HepG2 (cell line): ENCODE data around the gene PAEP. TPM values are rescaled to one million over a fixed set of nuclear protein-coding genes. Genes with fewer than 3 reads are reported as not detected.

Experiments
- ATAC-seq: fragments of 200-7000 bp; cut with Tn5 transposase; 3 replicates; pipeline ENCODE4 v1.9.1; 2020; ENCODE audit warnings: mild to moderate bottlenecking, moderate library complexity
- BruUV-seq: library from RNA; stranded (reverse); fragments of 400-500 nt; replicated peaks from 2 replicates; lab custom pipeline; 2021; lab: Mats Ljungman, UMichigan
- CTCF ChIA-PET: fragments of 300-600 bp; formaldehyde crosslinking; extraction: SDS; loops from one replicate; lab custom pipeline; 2021; ENCODE audit warnings: low total read pairs, inconsistent platforms, low intra/inter-chr PET ratio; lab: Yijun Ruan, JAX
- POLR2A ChIA-PET: fragments of 350-600 bp; sonication (Branson Sonifier 250); formaldehyde crosslinking; loops from one replicate; lab custom pipeline; 2020; ENCODE audit warnings: antibody characterized with exemption, inconsistent platforms; lab: Yijun Ruan, JAX
- DNase-seq: peaks from one replicate; pipeline ENCODE4 v3.0.0-alpha.2; 2015; ENCODE audit warnings: low spot score
- FAIRE-seq: peaks from 3 replicates; lab custom pipeline; 2011; peaks lifted over from hg19 to GRCh38; lab: Jason Lieb, UNC
- H2AFZ ChIP-seq: one replicate; pipeline ENCODE4 v1.6.1; 2011; ENCODE audit warnings: low read length, inconsistent platforms
- H3K27ac ChIP-seq: fragments of 300-600 bp; 3 replicates; pipeline ENCODE4 v1.8.0; 2011; ENCODE audit warnings: mixed run types, mild to moderate bottlenecking, mixed read lengths, low read length, inconsistent platforms; ENCODE audit not compliant: insufficient read depth; ENCODE audit errors: extremely low read length
- H3K27me3 ChIP-seq, 2 experiments: fragments of 200-600 bp in 1 of 2; 2 replicates in 1 of 2; 3 replicates in 1 of 2; pipeline versions ENCODE4 v1.6.0 to v1.8.0; 2011; ENCODE audit warnings: low read length in 2 of 2, mild to moderate bottlenecking in 2 of 2, moderate library complexity in 2 of 2, inconsistent platforms in 1 of 2; ENCODE audit not compliant: insufficient read depth in 2 of 2, control insufficient read depth in 1 of 2
- H3K36me3 ChIP-seq, 2 experiments: fragments of 200-600 bp in 1 of 2; replicated peaks in 1 of 2; 2 replicates in 1 of 2; 3 replicates in 1 of 2; pipeline versions ENCODE4 v1.5.1 to v1.8.0; 2011; ENCODE audit warnings: low read length in 2 of 2, inconsistent platforms in 1 of 2; ENCODE audit not compliant: insufficient read depth in 2 of 2, control insufficient read depth in 1 of 2
- H3K4me1 ChIP-seq: 2 replicates; pipeline ENCODE4 v1.5.1; 2012; ENCODE audit warnings: low read length, inconsistent platforms; ENCODE audit not compliant: insufficient read depth
- H3K4me2 ChIP-seq: 2 replicates; pipeline ENCODE4 v1.6.0; 2011; ENCODE audit warnings: low read depth, low read length, inconsistent platforms
- H3K4me3 ChIP-seq, 3 experiments: fragments of 200-600 bp in 1 of 3; sonication (generic), shearing (Covaris generic) in 1 of 3; replicated peaks in 1 of 3; 2 replicates each; pipeline ENCODE4 v1.5.1; 2011 to 2016; ENCODE audit warnings: low read length in 3 of 3, inconsistent platforms in 2 of 3, low read depth in 2 of 3, mild to moderate bottlenecking in 2 of 3, control low read depth in 1 of 3, mixed read lengths in 1 of 3; ENCODE audit not compliant: insufficient read depth in 1 of 3
- H3K79me2 ChIP-seq: one replicate; pipeline ENCODE4 v1.6.1; 2011; ENCODE audit warnings: low read length, inconsistent platforms; ENCODE audit not compliant: insufficient read depth
- H3K9ac ChIP-seq: 2 replicates; pipeline ENCODE4 v1.6.0; 2011; ENCODE audit warnings: mild to moderate bottlenecking, low read depth, low read length, inconsistent platforms; ENCODE audit not compliant: insufficient read depth
- H3K9me3 ChIP-seq: 2 replicates; pipeline ENCODE4 v1.5.1; 2012; ENCODE audit warnings: mild to moderate bottlenecking, low read length
- H4K20me1 ChIP-seq: 2 replicates; pipeline ENCODE4 v1.6.0; 2011; ENCODE audit warnings: inconsistent platforms, mild to moderate bottlenecking, low read length, moderate library complexity; ENCODE audit not compliant: insufficient read depth
- ELK4 ChIP-seq: sonication (generic); formaldehyde crosslinking; IDR thresholded peaks from 2 replicates; pipeline ENCODE4 v1.9.0; 2021; ENCODE audit warnings: missing genetic modification reagents, borderline replicate concordance
- ETV5 ChIP-seq: IDR thresholded peaks from 2 replicates; pipeline ENCODE4 v1.6.1; 2018; ENCODE audit warnings: missing biosample characterization, missing genetic modification reagents, inconsistent platforms, borderline replicate concordance
- IRF1 ChIP-seq: sonication (generic); formaldehyde crosslinking; IDR thresholded peaks from 2 replicates; pipeline ENCODE4 v1.4.0; 2020; ENCODE audit warnings: low read depth, mild to moderate bottlenecking, missing genetic modification reagents
- MAFG ChIP-seq: sonication (generic); formaldehyde crosslinking; IDR thresholded peaks from 2 replicates; pipeline ENCODE4 v1.5.1; 2020; ENCODE audit warnings: mild to moderate bottlenecking, missing genetic modification reagents
- PHF21A ChIP-seq: sonication (generic); formaldehyde crosslinking; IDR thresholded peaks from 2 replicates; pipeline ENCODE4 v1.5.0; 2020; ENCODE audit warnings: mild to moderate bottlenecking, missing genetic modification reagents
- RFXAP ChIP-seq: sonication (generic); formaldehyde crosslinking; IDR thresholded peaks from 2 replicates; pipeline ENCODE4 v1.4.0; 2020; ENCODE audit warnings: missing genetic modification reagents, borderline replicate concordance
- ZNF12 ChIP-seq: sonication (generic); formaldehyde crosslinking; IDR thresholded peaks from 2 replicates; pipeline ENCODE4 v1.5.0; 2020; ENCODE audit warnings: missing genetic modification reagents
- ZNF557 ChIP-seq: sonication (generic); formaldehyde crosslinking; IDR thresholded peaks from 2 replicates; pipeline ENCODE4 v1.4.0; 2020; ENCODE audit warnings: missing genetic modification reagents
- ZNF710 ChIP-seq: sonication (generic); formaldehyde crosslinking; IDR thresholded peaks from 2 replicates; pipeline ENCODE4 v1.5.0; 2020; ENCODE audit warnings: mild to moderate bottlenecking, missing genetic modification reagents, borderline replicate concordance
- WGBS: methylation state at CpG from one replicate; pipeline ENCODE4 v1.1.6; 2017; ENCODE audit warnings: low lambda C conversion rate; 5-methylcytosine and 5-hydroxymethylcytosine counted together
- in situ Hi-C: cut with HindIII; loops from 2 replicates; pipeline ENCODE4 v1.10.0; 2017; ENCODE audit warnings: low pct_unique_long_range_greater_than_20kb; ENCODE audit not compliant: extremely low pct_ligation_motif_present
- intact Hi-C: fragments of 100-400 bp; cut with micrococcal nuclease; formaldehyde crosslinking; loops from one replicate; pipeline ENCODE4 v1.10.0; 2022; ENCODE audit not compliant: unreplicated experiment
- polyA plus RNA-seq, 8 experiments: library from polyadenylated mRNA; depleted of rRNA in 3 of 8; stranded (reverse) in 7 of 8; unstranded in 1 of 8; fragments of >200 nt; fragmentation: Illumina TruSeq in 4 of 8; extraction: Trizol in 4 of 8; gene quantifications; 2 replicates each; pipeline versions ENCODE4 v1.2.1 to v1.2.3, GENCODE V29; 2011 to 2016; ENCODE audit warnings: low read depth in 4 of 8, missing spikeins in 1 of 8, mixed read lengths in 1 of 8; ENCODE audit not compliant: insufficient read depth in 1 of 8
- total RNA-seq, 5 experiments: library from RNA; depleted of rRNA; stranded (reverse); fragments of >200 nt; fragmentation: Illumina TruSeq; extraction: Trizol; gene quantifications; 2 replicates each; pipeline ENCODE4 v1.2.3, GENCODE V29; 2016; ENCODE audit warnings: low read depth in 1 of 5
- TF ChIP-seq, protein P1 (sequence below): conservative IDR thresholded peaks from 2 replicates; pipeline ENCODE4 v1.6.1; 2018; ENCODE audit warnings: missing genetic modification reagents

The PAEP gene
- total and polyA plus RNA-seq, 2 of the 13 experiments (the other 11 are each of a cell fraction or from before 2014, with no cell fraction given): 0.75 to 10.8 TPM

DNA sequence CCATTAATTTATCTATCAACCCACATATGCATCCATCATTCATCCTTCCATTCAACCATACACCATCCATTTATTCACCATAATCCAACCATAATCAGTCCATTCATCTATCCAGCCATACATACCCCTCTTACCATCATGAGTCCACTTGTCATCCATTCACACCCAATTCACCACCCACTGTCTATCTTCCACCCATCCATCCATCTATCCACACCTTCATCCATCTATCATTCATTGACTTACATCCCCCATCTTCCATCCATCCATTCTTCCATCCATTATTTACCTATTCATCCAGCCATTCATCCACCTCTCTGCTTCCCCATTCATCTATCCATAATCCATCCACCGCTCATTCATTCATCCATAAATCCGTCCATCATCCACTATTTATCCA, 17.8 kb downstream of the PAEP start:
- no peak overlapping the region for H2AFZ ChIP-seq
- no peaks in the 10 kb centered on the region for H3K9me3 ChIP-seq
- BruUV-seq: no TSS peak
- no peaks in the 10 kb centered on the region for H3K4me1 ChIP-seq
- WGBS: under 1% methylated on average over 2 of the region's 2 CpGs
- POLR2A ChIA-PET: no interaction called here
- no peak for DNase-seq
- H3K4me2 ChIP-seq: no peak overlapping the region
- intact Hi-C loops (no loop called here), in situ Hi-C loops (no loop called here)
- H3K27me3 ChIP-seq: peaks cover 7 to 46% of the 10 kb centered on the region in 2 experiments; a peak in 4 of 5 replicates
- no peak overlapping the region for H3K27ac ChIP-seq
- TF ChIP-seq ETV5 (no peak), MAFG (no peak), ZNF557 (CRISPR knock-in tag) (no peak), ELK4 (no peak), RFXAP (CRISPR knock-in tag) (no peak), ZNF710 (CRISPR knock-in tag) (no peak), ZNF12 (no peak), PHF21A (CRISPR knock-in tag) (no peak), IRF1 (CRISPR knock-in tag) (no peak)
- TF ChIP-seq, protein P1, sequence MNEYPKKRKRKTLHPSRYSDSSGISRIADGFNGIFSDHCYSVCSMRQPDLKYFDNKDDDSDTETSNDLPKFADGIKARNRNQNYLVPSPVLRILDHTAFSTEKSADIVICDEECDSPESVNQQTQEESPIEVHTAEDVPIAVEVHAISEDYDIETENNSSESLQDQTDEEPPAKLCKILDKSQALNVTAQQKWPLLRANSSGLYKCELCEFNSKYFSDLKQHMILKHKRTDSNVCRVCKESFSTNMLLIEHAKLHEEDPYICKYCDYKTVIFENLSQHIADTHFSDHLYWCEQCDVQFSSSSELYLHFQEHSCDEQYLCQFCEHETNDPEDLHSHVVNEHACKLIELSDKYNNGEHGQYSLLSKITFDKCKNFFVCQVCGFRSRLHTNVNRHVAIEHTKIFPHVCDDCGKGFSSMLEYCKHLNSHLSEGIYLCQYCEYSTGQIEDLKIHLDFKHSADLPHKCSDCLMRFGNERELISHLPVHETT: no peak
- no peak overlapping the region for H3K4me3 ChIP-seq
- no peak for ATAC-seq
- no peak overlapping the region for H3K9ac ChIP-seq
- no peaks in the 10 kb centered on the region for H4K20me1 ChIP-seq
- FAIRE-seq: no peak
- H3K79me2 ChIP-seq: no peaks in the 10 kb centered on the region
- CTCF ChIA-PET: no interaction called here
- no peaks in the 10 kb centered on the region for H3K36me3 ChIP-seq
